CD4-positive, alpha-beta memory T cell (primary cell): ENCODE measurements around the gene C1QL4. TPM values are rescaled to one million over a fixed set of nuclear protein-coding genes. Genes with fewer than 3 reads are reported as not detected.
A peak's percentile ranks its signal among the peaks of the same experiment; 100 is the strongest.

ENCODE experiments used
- CTCF ChIA-PET: fragments of 350-600 bp; sonication (Branson Sonifier 250); formaldehyde crosslinking; loops from one replicate; lab custom pipeline; 2021; ENCODE audit warnings: inconsistent platforms; ENCODE audit not compliant: partially characterized antibody; lab: Charles Lee
- POLR2A ChIA-PET: fragments of 350-600 bp; sonication (Branson Sonifier 250); formaldehyde crosslinking; loops from one replicate; lab custom pipeline; 2021; ENCODE audit not compliant: partially characterized antibody; lab: Charles Lee
- DNase-seq, 5 donors: peaks; one replicate each; pipeline versions ENCODE4 v3.0.0 to v3.0.0-alpha.2; 2020 to 2022; ENCODE audit warnings: mixed read lengths in 1 of 5
- H3K27ac ChIP-seq: one replicate; pipeline ENCODE4 v1.7.0; 2013; ENCODE audit warnings: low read depth, low read length
- H3K27me3 ChIP-seq: 2 replicates; pipeline ENCODE4 v1.7.0; 2013; ENCODE audit warnings: mild to moderate bottlenecking, low read length, moderate library complexity; ENCODE audit not compliant: insufficient read depth
- H3K36me3 ChIP-seq: 2 replicates; pipeline ENCODE4 v1.7.0; 2013; ENCODE audit warnings: mild to moderate bottlenecking, low read length, moderate library complexity; ENCODE audit not compliant: insufficient read depth
- H3K4me1 ChIP-seq: 2 replicates; pipeline ENCODE4 v1.7.0; 2013; ENCODE audit warnings: mild to moderate bottlenecking, low read length, moderate library complexity; ENCODE audit not compliant: insufficient read depth
- H3K4me3 ChIP-seq, 2 donors: one replicate each; pipeline ENCODE4 v1.7.0; 2013; ENCODE audit warnings: low read length in 2 of 2, mild to moderate bottlenecking in 1 of 2
- H3K9me3 ChIP-seq, 2 donors: one replicate each; pipeline ENCODE4 v1.7.0; 2013; ENCODE audit warnings: low read length in 2 of 2, control low read depth in 1 of 2; ENCODE audit not compliant: control insufficient read depth in 1 of 2
- H3K27ac Mint-ChIP-seq, 7 donors: one replicate each; pipeline ENCODE4 v1.8.0; 2020 to 2021; ENCODE audit warnings: mixed read lengths in 7 of 7, mild to moderate bottlenecking in 6 of 7, inconsistent platforms in 3 of 7, moderate library complexity in 3 of 7
- H3K27me3 Mint-ChIP-seq, 2 donors: one replicate each; pipeline ENCODE4 v1.8.0; 2020 to 2021; ENCODE audit warnings: mixed read lengths in 2 of 2
- H3K36me3 Mint-ChIP-seq, 2 donors: one replicate each; pipeline ENCODE4 v1.8.0; 2020 to 2021; ENCODE audit warnings: mixed read lengths in 2 of 2, inconsistent platforms in 1 of 2, mild to moderate bottlenecking in 1 of 2
- H3K4me1 Mint-ChIP-seq, 4 donors: one replicate each; pipeline ENCODE4 v1.8.0; 2020 to 2021; ENCODE audit warnings: mixed read lengths in 4 of 4, mild to moderate bottlenecking in 1 of 4
- H3K4me3 Mint-ChIP-seq, 8 donors: one replicate each; pipeline ENCODE4 v1.8.0; 2020 to 2021; ENCODE audit warnings: mixed read lengths in 8 of 8, mild to moderate bottlenecking in 7 of 8, moderate library complexity in 6 of 8, inconsistent platforms in 3 of 8
- H3K9me3 Mint-ChIP-seq, 8 donors: one replicate each; pipeline ENCODE4 v1.8.0; 2020 to 2021; ENCODE audit warnings: mixed read lengths in 8 of 8, mild to moderate bottlenecking in 5 of 8, inconsistent platforms in 3 of 8, moderate library complexity in 1 of 8
- intact Hi-C: fragments of 100-400 bp; cut with micrococcal nuclease; formaldehyde crosslinking; loops from one replicate; pipeline ENCODE4 v1.15.1; 2023
- polyA plus RNA-seq, 2 donors: library from polyadenylated mRNA; unstranded; fragments of 300-500 nt; fragmentation: Illumina TruSeq; gene quantifications; one replicate each; pipeline ENCODE4 v1.2.3, GENCODE V29; 2021
- total RNA-seq, 2 experiments: library from RNA; stranded (reverse); gene quantifications; one replicate each; pipeline ENCODE4 v1.2.3, GENCODE V29; 2021

The C1QL4 gene
- total and polyA plus RNA-seq, 4 experiments from 2014 or later = not detected

DNA sequence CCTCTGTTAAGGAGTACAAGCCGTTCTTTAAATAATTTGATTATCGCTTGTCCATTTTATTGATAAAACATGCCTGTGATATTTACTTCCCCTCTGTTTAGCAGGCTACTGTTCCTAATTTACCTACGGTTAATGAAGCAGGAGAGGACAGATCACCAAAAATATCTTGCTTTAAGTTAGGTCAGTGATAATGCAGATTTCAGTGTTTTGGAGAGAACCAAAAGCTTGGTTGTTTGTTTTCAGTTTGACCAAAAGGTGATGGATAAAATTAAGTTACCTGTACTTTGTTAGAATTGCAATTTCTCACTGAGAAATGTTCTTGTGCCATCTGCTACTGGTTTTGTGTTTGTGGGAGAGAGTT lies 31.2 kb upstream of the C1QL4 start:
- Mint-ChIP-seq H3K9me3 (no peaks in the 10 kb centered on the region), H3K4me1 (peaks cover 19 to 37% (median 28%) of the 10 kb centered on the region in 4 donors), H3K27me3 (peaks cover 0 to 1% of the 10 kb centered on the region in 2 donors), H3K27ac (peak overlapping the region; percentile 63 to 96 (median 90)), H3K4me3 (peak overlapping the region; percentile 73 to 98 (median 96)), H3K36me3 (peaks cover 4 to 5% of the 10 kb centered on the region in 2 donors)
- peak overlapping the region; percentile 84 for H3K27ac ChIP-seq
- CTCF ChIA-PET = interaction anchor here (0.9 to 6.7 kb wide), 4 partner anchors 11 to 26 kb away, joined by 3 to 70 read pairs (median 6); no protein-coding TSS in a partner anchor
- H3K4me3 ChIP-seq = no peak overlapping the region
- no peaks in the 10 kb centered on the region for H3K27me3 ChIP-seq
- H3K36me3 ChIP-seq = no peaks in the 10 kb centered on the region
- POLR2A ChIA-PET = interaction anchor here (1.2 to 2.9 kb wide), 3 partner anchors 9 to 199 kb away, joined by 4 to 14 read pairs (median 7); partner anchors contain the start of gene MCRS1
- intact Hi-C loops = loop anchor here (5.0 kb wide), 1 partner anchor 199 kb away; the partner anchor contains the start of gene MCRS1
- DNase-seq = no peak
- H3K9me3 ChIP-seq = no peaks in the 10 kb centered on the region
- H3K4me1 ChIP-seq = peaks cover 19% of the 10 kb centered on the region

DNA sequence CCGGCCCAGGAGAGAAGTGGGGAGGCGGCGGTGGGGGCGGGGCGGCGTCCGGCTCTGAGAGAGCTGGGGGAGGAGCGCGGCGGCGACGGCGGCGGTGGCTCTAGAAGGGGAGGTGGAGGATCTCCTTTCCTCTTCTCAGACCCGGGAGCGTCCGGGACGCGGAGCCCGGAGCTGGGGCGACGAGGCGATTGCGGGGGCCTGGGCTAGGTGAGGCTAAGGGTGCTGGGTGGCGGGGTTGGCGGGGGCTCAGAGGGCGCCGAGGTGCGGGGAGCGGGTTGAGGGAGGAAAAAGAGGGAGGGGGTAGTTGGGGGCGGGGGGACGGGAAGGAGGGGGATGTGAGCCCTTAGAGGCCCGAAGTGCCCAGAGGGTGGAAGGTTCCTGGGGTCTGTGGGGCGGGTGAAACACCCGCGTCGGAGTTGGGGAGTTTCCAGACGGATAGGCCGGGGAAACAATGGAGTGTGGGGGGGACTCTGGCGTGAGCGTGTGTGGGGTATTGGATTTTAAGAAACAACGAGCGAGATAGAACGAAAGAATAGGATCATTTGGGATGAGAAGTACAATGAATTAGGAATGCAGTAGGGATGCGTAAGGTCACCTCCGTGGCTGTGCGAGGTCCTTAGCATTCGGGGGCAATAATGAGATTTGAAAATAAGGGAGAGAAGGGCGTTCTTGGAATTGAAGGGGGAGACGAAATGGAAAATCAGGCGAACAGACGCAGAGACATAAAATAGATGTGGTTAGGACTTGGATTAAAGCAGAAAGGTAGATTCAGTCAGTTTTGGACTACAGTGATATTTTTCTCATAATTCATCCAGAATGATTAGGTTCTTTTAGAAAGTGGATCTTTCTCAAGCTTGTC lies 30.6 kb upstream of the C1QL4 start, which contains the start of gene SPATS2:
TSS of gene SPATS2 (plus strand) at position 82 of the 859 bp plus-strand sequence. CDS start 93,551 bp downstream, outside the sequence.
- peak within 1 kb of the TSS; percentile 84 for H3K27ac ChIP-seq
- ChIA-PET CTCF (interaction anchor here (0.9 to 6.7 kb wide), 12 partner anchors 8 to 257 kb away, joined by 3 to 70 read pairs (median 6); partner anchors contain the start of gene DNAJC22), POLR2A (interaction anchor here (0.7 to 2.9 kb wide), 22 partner anchors 8 to 374 kb away, joined by 3 to 15 read pairs (median 6); partner anchors contain the start of genes C1QL4, DNAJC22, MCRS1 and PRPF40B)
- Mint-ChIP-seq H3K9me3 (no peaks in the 10 kb centered on the region), H3K27me3 (peaks cover 0 to 1% of the 10 kb centered on the region in 2 donors), H3K36me3 (peaks cover under 1 to 5% of the 10 kb centered on the region in 2 donors), H3K4me3 (peak within 1 kb of the TSS; percentile 82 to 98 (median 96)), H3K4me1 (peaks cover 17 to 37% (median 26%) of the 10 kb centered on the region in 4 donors), H3K27ac (peak within 1 kb of the TSS; percentile 93 to 98 (median 96))
- intact Hi-C loops = loop anchor here (1.0 to 5.0 kb wide), 3 partner anchors 44 to 255 kb away; partner anchors contain the start of genes MCRS1, PRPF40B and TROAP
- no peaks in the 10 kb centered on the region for H3K36me3 ChIP-seq
- H3K4me1 ChIP-seq = peaks cover 19% of the 10 kb centered on the region
- DNase-seq = no peak
- H3K27me3 ChIP-seq = no peaks in the 10 kb centered on the region
- H3K4me3 ChIP-seq = peak within 1 kb of the TSS; percentile 55 to 88
- no peaks in the 10 kb centered on the region for H3K9me3 ChIP-seq

GRCh38 chr12:49366652-49367380 lies 29.8 kb upstream of the C1QL4 start:
- POLR2A ChIA-PET = interaction anchor here (0.6 to 2.9 kb wide), 27 partner anchors 9 to 375 kb away, joined by 3 to 15 read pairs (median 6); partner anchors contain the start of genes C1QL4, DNAJC22, MCRS1 and PRPF40B
- intact Hi-C loops = loop anchor here (1.0 to 5.0 kb wide), 4 partner anchors 44 to 256 kb away; partner anchors contain the start of genes MCRS1, PRPF40B and TROAP
- CTCF ChIA-PET = interaction anchor here (0.9 to 6.7 kb wide), 12 partner anchors 9 to 258 kb away, joined by 3 to 70 read pairs (median 6); partner anchors contain the start of genes DNAJC22 and TROAP
- no peaks in the 10 kb centered on the region for H3K27me3 ChIP-seq
- H3K9me3 ChIP-seq = no peaks in the 10 kb centered on the region
- H3K27ac ChIP-seq = peak overlapping the region; percentile 84
- H3K4me1 ChIP-seq = peaks cover 19% of the 10 kb centered on the region
- Mint-ChIP-seq H3K27ac (peak overlapping the region; percentile 93 to 98 (median 96)), H3K9me3 (no peaks in the 10 kb centered on the region), H3K4me3 (peak overlapping the region; percentile 82 to 98 (median 96)), H3K36me3 (peaks cover 0 to 5% of the 10 kb centered on the region in 2 donors), H3K27me3 (peaks cover 0 to 1% of the 10 kb centered on the region in 2 donors), H3K4me1 (peaks cover 17 to 37% (median 24%) of the 10 kb centered on the region in 4 donors)
- H3K36me3 ChIP-seq = no peaks in the 10 kb centered on the region
- peak; percentile 78 to 85 (median 83) for DNase-seq
- H3K4me3 ChIP-seq = peak overlapping the region; percentile 55 to 88

- Histone ChIP-seq H3K36me3 (no peaks in the 10 kb centered on the region), H3K9me3 (no peaks in the 10 kb centered on the region), H3K4me1 (peaks cover 19% of the 10 kb centered on the region), H3K4me3 (peak overlapping the region; percentile 55 to 88), H3K27me3 (no peaks in the 10 kb centered on the region), H3K27ac (peak overlapping the region; percentile 84)
- H3K36me3 Mint-ChIP-seq = peaks cover 0 to 5% of the 10 kb centered on the region in 2 donors
- DNase-seq = no peak
- H3K27ac Mint-ChIP-seq = peak overlapping the region; percentile 93 to 98 (median 96)
- POLR2A ChIA-PET = interaction anchor here (0.8 to 2.9 kb wide), 24 partner anchors 8 to 375 kb away, joined by 3 to 15 read pairs (median 6); partner anchors contain the start of genes C1QL4, DNAJC22, MCRS1 and PRPF40B
- no peaks in the 10 kb centered on the region for H3K9me3 Mint-ChIP-seq
- CTCF ChIA-PET = interaction anchor here (1.0 to 6.7 kb wide), 12 partner anchors 9 to 259 kb away, joined by 3 to 70 read pairs (median 6); partner anchors contain the start of genes DNAJC22 and TROAP
- peak overlapping the region; percentile 82 to 98 (median 96) for H3K4me3 Mint-ChIP-seq
- intact Hi-C loops = loop anchor here (1.0 to 5.0 kb wide), 3 partner anchors 172 to 257 kb away; partner anchors contain the start of genes MCRS1 and PRPF40B
- H3K4me1 Mint-ChIP-seq = peaks cover 17 to 37% (median 24%) of the 10 kb centered on the region in 4 donors
- peaks cover 3 to 4% of the 10 kb centered on the region in 2 donors for H3K27me3 Mint-ChIP-seq
Observed at GRCh38 chr12:49366096-49366651, 29.2 kb upstream of the C1QL4 start.

DNA sequence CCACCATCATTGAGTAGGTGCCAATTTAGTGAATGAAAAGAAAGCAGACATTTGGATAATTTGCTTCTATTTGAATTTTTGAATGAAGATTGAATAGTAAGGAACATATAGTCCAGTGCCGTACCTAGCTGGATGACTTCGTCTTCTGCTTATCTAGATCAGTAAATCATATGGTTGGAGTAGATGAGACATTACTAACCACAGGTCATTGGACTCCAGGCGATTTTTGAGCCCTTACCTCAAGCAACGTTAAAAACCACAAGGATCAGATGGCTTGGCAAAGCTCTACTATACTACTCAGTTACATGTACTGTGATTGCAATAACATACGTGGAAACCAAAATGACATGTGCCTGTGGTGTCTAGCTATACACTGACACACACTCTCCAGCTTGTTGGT lies 28.6 kb upstream of the C1QL4 start:
- POLR2A ChIA-PET = interaction anchor here (1.1 to 2.9 kb wide), 6 partner anchors 18 to 202 kb away, joined by 3 to 15 read pairs (median 8); partner anchors contain the start of genes DNAJC22 and MCRS1

More for the DNA sequence above, 28.6 kb upstream of the C1QL4 start:
- Histone ChIP-seq H3K27me3 (no peaks in the 10 kb centered on the region), H3K9me3 (no peaks in the 10 kb centered on the region), H3K4me1 (peaks cover 19% of the 10 kb centered on the region), H3K27ac (no peak overlapping the region), H3K4me3 (no peak overlapping the region), H3K36me3 (no peaks in the 10 kb centered on the region)
- H3K36me3 Mint-ChIP-seq = peaks cover 0 to 5% of the 10 kb centered on the region in 2 donors
- peak overlapping the region in 2 of 7 donors; percentile 55 to 96 for H3K27ac Mint-ChIP-seq
- H3K27me3 Mint-ChIP-seq = peaks cover 6% of the 10 kb centered on the region in 2 donors
- H3K4me3 Mint-ChIP-seq = peak overlapping the region in 7 of 8 donors; percentile 9 to 97 (median 38)
- H3K4me1 Mint-ChIP-seq = peaks cover 17 to 37% (median 24%) of the 10 kb centered on the region in 4 donors
- intact Hi-C loops = loop anchor here (5.0 kb wide), 1 partner anchor 202 kb away; the partner anchor contains the start of gene MCRS1
- CTCF ChIA-PET = interaction anchor here (1.2 to 6.7 kb wide), 7 partner anchors 8 to 147 kb away, joined by 3 to 70 read pairs (median 8); partner anchors contain the start of gene TROAP
- no peaks in the 10 kb centered on the region for H3K9me3 Mint-ChIP-seq
- DNase-seq = no peak
